Common myeloid progenitor, CD34-positive (primary cell): ENCODE measurements around the gene IGLL1.
"Not testable (repeated sequence)": the region's sequence is repeated elsewhere in the genome, so short reads cannot be mapped to it uniquely, and the experiment has no call there.

Experiments used
- CTCF ChIA-PET: fragments of 350-600 bp; sonication (Branson Sonifier 250); formaldehyde crosslinking; loops from one replicate; lab custom pipeline; 2021; ENCODE audit warnings: antibody characterized with exemption; lab: Charles Lee
- POLR2A ChIA-PET: fragments of 350-600 bp; sonication (Branson Sonifier 250); formaldehyde crosslinking; loops from one replicate; lab custom pipeline; 2021; ENCODE audit warnings: antibody characterized with exemption; lab: Charles Lee
- DNase-seq, 3 donors: peaks; one replicate each; pipeline versions ENCODE4 v3.0.0 to v3.0.0-alpha.2; 2013
- H3K27ac ChIP-seq, 2 experiments: 1 replicate in 1 of 2; 2 replicates in 1 of 2; pipeline ENCODE4 v1.7.0; 2013; ENCODE audit warnings: inconsistent platforms in 2 of 2, low read length in 2 of 2, mild to moderate bottlenecking in 2 of 2, low read depth in 1 of 2, moderate library complexity in 1 of 2; ENCODE audit not compliant: severe bottlenecking in 2 of 2, insufficient read depth in 1 of 2, poor library complexity in 1 of 2
- H3K27me3 ChIP-seq, 5 experiments: replicated peaks in 2 of 5; 1 replicate in 3 of 5; 2 replicates in 2 of 5; pipeline versions ENCODE4 v1.6.1 to v1.7.0; 2013; ENCODE audit warnings: low read length in 4 of 5, mild to moderate bottlenecking in 2 of 5, moderate library complexity in 2 of 5, inconsistent platforms in 1 of 5; ENCODE audit not compliant: insufficient read depth in 5 of 5, control insufficient read depth in 4 of 5
- H3K36me3 ChIP-seq, 4 experiments: 1 replicate in 2 of 4; 2 replicates in 2 of 4; pipeline versions ENCODE4 v1.6.1 to v1.7.0; 2013; ENCODE audit warnings: low read length in 3 of 4, control low read depth in 1 of 4, mild to moderate bottlenecking in 1 of 4; ENCODE audit not compliant: control insufficient read depth in 4 of 4, insufficient read depth in 4 of 4
- H3K4me1 ChIP-seq, 4 experiments: 1 replicate in 3 of 4; 2 replicates in 1 of 4; pipeline versions ENCODE4 v1.6.1 to v1.7.1; 2013; ENCODE audit warnings: low read length in 3 of 4, mild to moderate bottlenecking in 3 of 4, control low read depth in 1 of 4, inconsistent platforms in 1 of 4, moderate library complexity in 1 of 4; ENCODE audit not compliant: control insufficient read depth in 4 of 4, insufficient read depth in 4 of 4; ENCODE audit errors: control extremely low read depth in 1 of 4
- H3K4me3 ChIP-seq, 7 experiments: 1 replicate in 4 of 7; 2 replicates in 3 of 7; pipeline versions ENCODE4 v1.5.1 to v1.7.0; 2013; ENCODE audit warnings: mild to moderate bottlenecking in 7 of 7, low read length in 6 of 7, moderate library complexity in 6 of 7, inconsistent platforms in 2 of 7, low read depth in 2 of 7, control low read depth in 1 of 7; ENCODE audit not compliant: insufficient read depth in 4 of 7, control insufficient read depth in 1 of 7; ENCODE audit errors: extremely low read depth in 1 of 7
- H3K9me3 ChIP-seq, 5 experiments: 1 replicate in 4 of 5; 2 replicates in 1 of 5; pipeline versions ENCODE4 v1.6.1 to v1.7.1; 2013; ENCODE audit warnings: low read length in 4 of 5, mild to moderate bottlenecking in 2 of 5, inconsistent platforms in 1 of 5, low read depth in 1 of 5, moderate library complexity in 1 of 5; ENCODE audit not compliant: control insufficient read depth in 4 of 5, insufficient read depth in 2 of 5; ENCODE audit errors: control extremely low read depth in 1 of 5
- WGBS: methylation state at CpG from one replicate; pipeline ENCODE4 v1.1.5; 2013; ENCODE audit not compliant: insufficient coverage; 5-methylcytosine and 5-hydroxymethylcytosine counted together

IGLL1 gene

GRCh38 chr22:23538696-23539030 lies 41.4 kb downstream of the IGLL1 start:
- CTCF ChIA-PET: interaction anchor here (0.9 to 2.1 kb wide), 6 partner anchors 25 to 134 kb away, joined by 3 to 16 read pairs (median 4); no protein-coding TSS in a partner anchor

GRCh38 chr22:23537830-23538695 lies 42.0 kb downstream of the IGLL1 start:
- peaks cover 3 to 53% (median 38%) of the 10 kb centered on the region in 4 experiments for H3K4me1 ChIP-seq
- 83% methylated on average over 11 of the region's 19 CpGs for WGBS
- peak overlapping the region in 1 of 2 experiments; percentile 38 for H3K27ac ChIP-seq
- H3K36me3 ChIP-seq, H3K27me3 ChIP-seq, POLR2A ChIA-PET, H3K4me3 ChIP-seq, H3K9me3 ChIP-seq: not testable (repeated sequence)
- peak in 1 of 3 donors; percentile 26 for DNase-seq
- CTCF ChIA-PET: interaction anchor here (1.3 to 2.1 kb wide), 5 partner anchors 43 to 134 kb away, joined by 3 to 16 read pairs (median 5); no protein-coding TSS in a partner anchor

More at GRCh38 chr22:23538696-23539030, 41.4 kb downstream of the IGLL1 start:
- H3K4me1 ChIP-seq: peaks cover 3 to 53% (median 39%) of the 10 kb centered on the region in 4 experiments
- H3K9me3 ChIP-seq, H3K4me3 ChIP-seq, DNase-seq, H3K27me3 ChIP-seq, H3K36me3 ChIP-seq, H3K27ac ChIP-seq, POLR2A ChIA-PET: not testable (repeated sequence)
- WGBS: 92% methylated on average over 4 of the region's 6 CpGs

- ChIA-PET POLR2A (no interaction called here), CTCF (no interaction called here)
Observed at GRCh38 chr22:23537416-23537815, 42.7 kb downstream of the IGLL1 start.

GRCh38 chr22:23536821-23537345 lies 43.2 kb downstream of the IGLL1 start:
- 98% methylated on average over 15 of the region's 17 CpGs for WGBS

More at GRCh38 chr22:23537416-23537815, 42.7 kb downstream of the IGLL1 start:
- DNase-seq: peak; percentile 25 to 58 (median 45)
- no peaks in the 10 kb centered on the region for H3K36me3 ChIP-seq
- 86% methylated on average over 5 of the region's 11 CpGs for WGBS
- peaks cover 2 to 49% (median 38%) of the 10 kb centered on the region in 4 experiments for H3K4me1 ChIP-seq
- peak overlapping the region in 1 of 2 experiments; percentile 38 for H3K27ac ChIP-seq
- H3K4me3 ChIP-seq: no peak overlapping the region
- no peaks in the 10 kb centered on the region for H3K27me3 ChIP-seq
- no peaks in the 10 kb centered on the region for H3K9me3 ChIP-seq

GRCh38 chr22:23535790-23536661 lies 44.1 kb downstream of the IGLL1 start:
- H3K4me3 ChIP-seq, H3K9me3 ChIP-seq, H3K36me3 ChIP-seq, H3K27me3 ChIP-seq, POLR2A ChIA-PET: not testable (repeated sequence)
- 20% methylated on average over 2 of the region's 5 CpGs for WGBS
- CTCF ChIA-PET: interaction anchor here (0.9 to 1.2 kb wide), 4 partner anchors 56 to 148 kb away, joined by 3 to 4 read pairs (median 4); no protein-coding TSS in a partner anchor
- Histone ChIP-seq H3K27ac (peak overlapping the region in 1 of 2 experiments; percentile 19), H3K4me1 (peaks cover 0 to 42% (median 34%) of the 10 kb centered on the region in 4 experiments)
- peak in 2 of 3 donors; percentile 31 to 49 for DNase-seq

More at GRCh38 chr22:23536821-23537345, 43.2 kb downstream of the IGLL1 start:
- no peaks in the 10 kb centered on the region for H3K9me3 ChIP-seq
- ChIA-PET POLR2A (no interaction called here), CTCF (no interaction called here)
- peak overlapping the region in 1 of 2 experiments; percentile 38 for H3K27ac ChIP-seq
- no peak overlapping the region for H3K4me3 ChIP-seq
- H3K36me3 ChIP-seq: no peaks in the 10 kb centered on the region
- H3K4me1 ChIP-seq: peaks cover 0 to 44% (median 35%) of the 10 kb centered on the region in 4 experiments
- no peak for DNase-seq
- no peaks in the 10 kb centered on the region for H3K27me3 ChIP-seq

- Histone ChIP-seq H3K27ac (peak overlapping the region in 1 of 2 experiments; percentile 19), H3K4me1 (peaks cover 0 to 42% (median 34%) of the 10 kb centered on the region in 4 experiments), H3K27me3 (no peaks in the 10 kb centered on the region), H3K36me3 (no peaks in the 10 kb centered on the region), H3K4me3 (no peak overlapping the region), H3K9me3 (no peaks in the 10 kb centered on the region)
- ChIA-PET POLR2A (interaction anchor here (0.5 kb wide), 1 partner anchor 184 kb away, joined by 3 read pairs; no protein-coding TSS in a partner anchor), CTCF (interaction anchor here (1.0 to 1.2 kb wide), 3 partner anchors 57 to 128 kb away, joined by 3 to 4 read pairs (median 4); no protein-coding TSS in a partner anchor)
- DNase-seq: no peak
- 98% methylated on average over 25 of the region's 29 CpGs for whole genome bisulfite sequencing
Observed at GRCh38 chr22:23534851-23535717, 45.0 kb downstream of the IGLL1 start.
